HG03064 (cell line): ENCODE data around the gene PARM1.

Source experiments
- ATAC-seq: cut with Tn5 transposase; IDR thresholded peaks from one replicate; pipeline ENCODE4 v1.9.1; 2021; ENCODE audit warnings: low read depth; ENCODE audit not compliant: unreplicated experiment

Gene PARM1

GRCh38 chr4:74932832-74933561 lies at the start of gene PARM1:
Gene PARM1 (plus strand): TSS chr4:74933116. CDS start chr4:74933328, 212 bp downstream.
- peak; percentile 73 for ATAC-seq

DNA sequence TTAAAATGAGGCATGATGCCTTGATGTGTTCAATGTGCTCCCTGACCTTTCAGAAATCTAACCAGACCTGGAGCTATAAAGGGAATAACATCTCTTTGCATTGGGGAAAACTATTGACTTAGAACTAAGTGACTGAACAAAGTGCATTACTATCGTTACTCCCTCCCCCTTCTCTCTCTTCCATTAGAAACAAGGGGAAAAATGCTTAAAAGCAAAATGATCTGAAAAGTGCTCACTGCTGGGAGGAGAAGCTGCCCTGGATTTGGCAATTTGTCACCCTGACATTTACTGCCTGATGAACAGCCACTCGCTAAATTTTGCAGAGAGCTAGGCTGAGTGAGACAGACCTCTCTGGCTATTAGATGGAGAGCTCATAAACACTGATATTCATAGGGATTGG lies 48.6 kb upstream of the PARM1 start:
- no peak for ATAC-seq

DNA sequence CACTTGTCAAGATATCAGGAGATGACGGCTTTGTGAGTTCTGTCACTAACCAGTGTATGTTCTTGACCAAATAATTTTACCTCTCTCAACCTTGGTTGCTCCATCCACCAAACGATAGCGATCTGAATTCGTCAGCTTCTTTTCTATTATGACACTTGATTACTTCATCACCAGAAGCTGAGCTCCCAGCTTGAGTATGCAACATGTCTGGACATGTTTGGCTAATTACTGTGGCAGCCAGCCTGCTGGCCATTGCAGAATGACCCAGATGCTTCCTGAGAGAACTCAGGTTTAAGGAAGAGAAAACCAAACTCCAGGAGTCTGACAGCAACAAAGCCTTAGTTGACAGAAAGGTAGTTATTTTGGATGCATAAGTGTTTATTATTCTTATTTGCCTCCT lies 46.4 kb upstream of the PARM1 start:
- no peak for ATAC-seq

DNA sequence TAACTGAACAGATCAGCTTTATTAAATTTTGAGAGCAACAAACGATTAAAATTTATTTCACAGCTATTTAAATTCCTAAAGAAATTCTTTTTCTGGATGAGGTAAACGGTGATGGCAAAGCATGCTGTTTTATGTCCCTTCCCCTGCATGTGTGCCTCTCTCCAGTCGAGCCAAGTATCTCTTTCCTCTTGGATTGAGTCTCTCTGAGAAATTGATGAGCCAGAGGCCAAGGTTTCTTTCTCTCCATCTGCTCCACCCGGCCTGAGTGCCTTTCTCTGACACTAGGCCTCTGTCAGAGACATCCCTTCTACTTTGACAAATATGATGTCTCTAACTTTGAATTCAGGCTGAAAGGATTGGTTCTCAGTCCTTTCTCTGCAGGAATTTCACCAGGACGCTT lies 42.6 kb upstream of the PARM1 start:
- ATAC-seq, result no peak

DNA sequence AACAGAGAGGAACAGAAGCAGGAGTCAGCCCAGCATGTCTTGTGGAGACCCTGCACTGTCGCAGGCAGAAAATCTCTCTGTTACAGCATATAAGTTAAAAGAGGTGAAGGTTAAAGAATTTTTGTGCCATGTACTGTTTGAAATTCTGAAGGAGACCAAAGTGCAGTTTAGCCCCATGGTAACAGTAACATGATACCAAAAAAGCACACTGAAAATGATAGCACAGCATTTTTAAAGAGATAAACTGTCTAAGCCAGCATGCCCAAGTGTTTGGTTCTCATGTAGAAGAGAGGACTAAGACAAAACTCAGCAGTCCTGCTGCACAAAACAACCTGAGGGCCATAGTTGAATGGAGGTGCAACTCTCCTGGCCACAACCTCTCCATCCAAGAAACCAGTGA lies 41.9 kb upstream of the PARM1 start:
- no peak for ATAC-seq

DNA sequence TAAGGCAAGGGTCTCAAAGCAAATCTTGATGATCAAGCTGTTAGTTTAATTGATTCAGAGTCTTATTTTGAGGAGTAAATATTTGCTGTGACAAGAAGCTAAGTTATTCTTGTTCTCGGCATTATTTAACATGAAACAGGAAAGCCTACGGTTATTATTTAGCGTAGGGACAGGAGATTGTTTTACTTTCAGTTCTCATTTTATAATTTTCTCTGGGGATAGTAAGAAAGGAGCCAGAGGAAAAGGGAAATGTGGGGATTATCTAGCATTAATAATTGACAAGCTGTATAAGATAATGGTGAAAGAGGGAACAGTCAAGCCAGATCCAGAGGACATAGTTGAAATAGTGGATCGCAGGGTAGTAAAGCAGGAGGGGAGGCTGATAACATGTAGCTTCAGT lies 39.7 kb upstream of the PARM1 start:
- ATAC-seq, result no peak

DNA sequence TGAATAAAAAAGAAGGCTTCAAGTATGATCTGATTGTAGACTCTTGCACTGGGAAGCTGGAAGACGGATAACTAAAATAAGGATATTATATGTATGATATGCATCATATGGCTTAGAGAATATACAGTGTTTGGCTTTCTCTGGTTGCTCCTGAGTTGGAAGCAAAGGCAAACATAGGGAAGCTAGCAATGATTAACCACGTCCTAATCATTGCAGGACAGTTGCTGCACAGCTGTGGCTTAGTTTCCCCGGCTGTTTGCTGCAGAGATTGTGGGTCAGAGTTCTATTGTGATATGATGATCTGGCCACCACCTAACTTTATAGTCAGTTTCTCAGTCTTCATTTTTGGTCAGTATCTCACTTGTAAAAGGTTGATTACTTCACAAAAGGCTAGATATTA lies 36.3 kb upstream of the PARM1 start:
- no peak for ATAC-seq

DNA sequence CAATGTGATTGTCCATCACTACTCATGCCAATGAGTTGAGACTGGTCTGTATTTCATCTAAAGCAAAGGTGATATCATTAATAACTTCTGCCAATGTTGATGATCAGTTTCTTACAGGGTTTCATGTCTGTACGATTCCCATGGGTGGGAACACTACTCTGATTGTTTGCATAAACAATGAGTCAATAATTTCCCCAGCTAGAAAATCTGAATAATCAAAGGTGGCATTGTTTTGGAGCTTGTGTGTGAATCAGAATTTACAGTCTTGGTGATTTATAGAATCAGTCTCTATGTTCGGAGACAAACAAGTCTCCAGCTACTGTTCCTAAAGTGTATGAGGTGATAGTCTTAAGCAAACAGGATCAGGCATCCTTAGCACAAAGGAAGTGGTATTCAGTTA lies 35.5 kb upstream of the PARM1 start:
- no peak for ATAC-seq

DNA sequence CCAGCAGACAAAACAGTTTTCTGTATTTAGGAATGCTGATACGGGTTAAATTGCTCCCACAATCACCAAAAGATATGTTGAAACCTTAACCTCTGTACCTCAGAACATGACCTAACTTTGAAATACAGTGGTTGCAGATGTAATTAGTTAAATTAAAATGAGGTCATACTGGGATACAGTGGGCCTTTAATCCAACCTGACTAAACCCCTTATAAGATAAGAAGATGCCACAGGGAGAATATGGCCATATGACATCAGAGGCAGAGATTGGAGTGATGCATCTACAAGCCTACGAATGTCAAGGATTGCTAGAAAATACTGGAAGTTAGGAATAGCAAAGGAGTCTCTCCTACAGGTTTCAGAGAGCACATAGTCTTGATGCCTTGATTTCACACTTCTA lies 32.1 kb upstream of the PARM1 start:
- no peak for ATAC-seq

DNA sequence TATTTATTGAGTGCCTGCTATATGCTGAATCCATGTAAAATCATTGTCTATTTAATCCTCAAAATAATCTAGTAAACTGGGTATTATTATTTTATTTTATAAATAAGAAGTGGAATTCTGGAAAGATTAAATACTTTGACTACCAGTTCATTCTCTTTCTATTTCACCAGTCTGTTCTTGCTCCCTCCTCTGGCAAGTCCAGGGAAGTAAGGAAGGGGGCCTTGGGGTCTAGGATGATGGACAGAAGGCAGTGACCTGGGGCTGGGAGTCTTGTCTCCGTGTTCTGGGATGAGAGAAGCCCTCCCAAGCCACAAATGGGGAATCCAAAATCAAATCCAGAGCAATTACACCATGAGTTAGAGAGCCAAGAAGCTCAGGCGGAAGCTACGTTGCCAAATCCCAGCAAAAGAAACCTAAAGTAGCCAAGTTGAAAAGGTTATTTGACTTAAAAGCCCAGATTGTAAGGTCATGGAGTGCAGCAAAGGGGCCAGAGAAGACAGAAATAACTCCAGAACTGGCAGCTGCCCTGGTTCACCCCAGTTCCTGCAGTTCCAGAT lies 28.3 kb upstream of the PARM1 start:
- ATAC-seq, result no peak

DNA sequence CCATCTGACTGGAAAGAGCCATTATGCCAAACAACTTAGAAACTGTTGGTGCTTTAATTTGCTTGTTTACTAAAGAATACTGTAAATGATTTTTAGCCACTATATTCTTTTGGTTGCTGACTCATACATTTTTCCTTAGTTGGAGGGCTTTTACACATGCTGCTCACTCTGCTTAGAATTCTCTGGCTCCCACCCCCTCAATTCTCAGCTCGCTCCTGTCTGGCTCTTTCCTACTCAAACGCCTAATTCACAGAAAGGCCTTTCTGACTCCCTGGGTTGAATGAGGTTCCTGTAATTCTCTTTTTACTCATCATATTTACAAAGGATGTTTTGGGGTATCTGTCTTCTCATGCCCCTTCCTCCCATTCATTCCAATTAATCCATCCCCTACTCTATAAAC lies 26.1 kb upstream of the PARM1 start:
- ATAC-seq, result no peak

- ATAC-seq, result no peak
These were observed 13.1 kb upstream of the PARM1 start for GRCh38 chr4:74919783-74920182.

DNA sequence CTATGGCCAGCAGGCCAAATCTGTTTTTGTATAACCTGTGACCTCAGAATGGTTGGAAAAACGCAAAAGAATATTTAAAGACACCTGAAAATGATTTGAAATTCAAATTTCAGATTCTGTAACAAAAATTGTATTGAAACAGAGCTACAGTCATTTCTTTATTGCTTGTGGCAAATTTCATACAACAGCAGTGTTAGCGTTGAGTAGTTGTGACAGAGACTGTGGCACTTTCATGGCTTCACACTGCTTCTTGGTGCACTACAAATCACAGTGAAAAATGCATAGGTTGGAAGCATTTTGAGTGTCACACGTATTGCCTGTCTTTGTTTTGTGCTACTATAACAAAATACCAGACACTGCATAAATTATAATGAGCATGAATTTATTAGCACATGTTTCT lies 12.2 kb upstream of the PARM1 start:
- no peak for ATAC-seq

DNA sequence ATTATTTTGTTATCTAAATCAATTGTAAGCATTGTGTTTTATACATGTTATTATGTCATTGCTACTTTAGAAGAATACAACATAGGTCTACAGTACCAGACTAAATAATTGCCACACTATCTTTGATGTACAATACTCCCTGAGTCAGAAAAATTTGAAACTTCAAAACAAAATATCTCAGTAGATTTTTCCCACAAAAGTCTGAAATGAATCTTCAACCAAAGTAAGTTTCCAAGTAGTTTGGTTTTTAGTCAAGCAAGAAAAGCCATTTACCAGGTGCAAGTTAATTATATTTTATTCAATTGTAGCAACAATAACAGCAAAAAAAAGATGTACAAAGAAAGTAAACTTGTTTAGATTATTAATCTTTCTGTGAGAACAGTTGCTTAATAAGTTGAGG lies 11.4 kb upstream of the PARM1 start:
- ATAC-seq, result no peak

DNA sequence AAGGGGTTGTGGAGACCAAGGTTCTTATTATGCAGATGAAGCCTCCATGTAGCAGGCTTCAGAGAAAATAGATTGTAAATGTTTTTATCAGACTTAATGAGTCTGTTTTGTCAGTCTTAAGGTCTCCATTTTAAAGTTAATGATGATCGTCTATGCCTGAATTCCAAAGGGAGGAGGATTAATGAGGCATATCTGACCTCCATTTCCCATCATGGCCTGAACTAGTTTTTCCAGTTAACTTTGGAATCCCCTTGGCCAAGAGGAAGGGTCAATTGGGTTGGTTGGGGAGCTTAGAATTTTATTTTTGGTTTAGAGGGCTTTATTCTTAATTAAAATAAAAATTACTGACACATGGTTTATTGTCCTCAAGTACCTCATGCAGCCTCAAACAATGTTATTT lies 6.9 kb upstream of the PARM1 start:
- ATAC-seq, result no peak

GRCh38 chr4:74930162-74930561 lies 2.8 kb upstream of the PARM1 start:
- no peak for ATAC-seq

GRCh38 chr4:74931376-74931775 lies 1.5 kb upstream of the PARM1 start:
- no peak for ATAC-seq

DNA sequence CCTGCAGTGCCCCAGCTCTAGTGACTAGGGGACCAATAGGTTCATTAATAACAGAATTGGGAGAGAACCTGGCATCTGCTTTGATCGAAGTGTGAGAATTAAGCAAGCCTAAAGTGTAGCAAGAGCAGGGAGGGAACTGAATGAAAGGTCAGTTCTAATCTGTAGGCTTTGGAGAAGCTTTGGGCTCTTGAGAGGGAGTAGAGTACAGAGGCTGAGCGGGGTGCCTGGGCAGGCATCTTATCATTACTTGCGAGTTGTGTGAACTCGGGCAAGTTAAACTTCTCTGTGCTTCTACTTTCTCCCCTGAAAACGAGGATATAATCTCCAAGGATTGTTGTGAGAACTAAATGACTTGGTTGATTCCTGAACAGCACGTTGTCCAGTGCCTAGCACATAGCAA lies 906 bp upstream of the PARM1 start:
- no peak for ATAC-seq

DNA sequence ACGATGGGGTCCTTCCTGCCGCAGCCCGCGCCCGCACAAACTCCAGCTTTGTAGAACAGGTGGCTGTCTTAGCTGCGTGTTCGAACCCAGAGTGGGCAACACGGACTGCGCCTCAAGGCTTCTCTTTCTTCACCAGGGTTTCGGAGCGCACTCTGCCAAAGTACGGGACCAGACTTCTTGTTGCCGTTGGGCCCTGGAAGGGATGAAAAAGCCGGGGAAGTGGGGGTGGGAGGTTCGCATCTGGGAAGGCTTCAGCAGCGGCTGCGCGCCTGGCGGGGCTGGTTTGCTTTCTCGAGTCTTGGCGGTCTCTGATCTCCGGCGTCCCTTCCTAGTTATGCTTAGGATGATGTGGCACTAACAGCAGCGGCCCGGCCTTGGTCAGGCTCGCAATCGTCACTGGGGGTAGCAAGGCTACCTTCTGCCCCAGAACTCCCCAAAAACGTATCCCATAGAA lies 673 bp downstream of the PARM1 start:
- ATAC-seq, result no peak

DNA sequence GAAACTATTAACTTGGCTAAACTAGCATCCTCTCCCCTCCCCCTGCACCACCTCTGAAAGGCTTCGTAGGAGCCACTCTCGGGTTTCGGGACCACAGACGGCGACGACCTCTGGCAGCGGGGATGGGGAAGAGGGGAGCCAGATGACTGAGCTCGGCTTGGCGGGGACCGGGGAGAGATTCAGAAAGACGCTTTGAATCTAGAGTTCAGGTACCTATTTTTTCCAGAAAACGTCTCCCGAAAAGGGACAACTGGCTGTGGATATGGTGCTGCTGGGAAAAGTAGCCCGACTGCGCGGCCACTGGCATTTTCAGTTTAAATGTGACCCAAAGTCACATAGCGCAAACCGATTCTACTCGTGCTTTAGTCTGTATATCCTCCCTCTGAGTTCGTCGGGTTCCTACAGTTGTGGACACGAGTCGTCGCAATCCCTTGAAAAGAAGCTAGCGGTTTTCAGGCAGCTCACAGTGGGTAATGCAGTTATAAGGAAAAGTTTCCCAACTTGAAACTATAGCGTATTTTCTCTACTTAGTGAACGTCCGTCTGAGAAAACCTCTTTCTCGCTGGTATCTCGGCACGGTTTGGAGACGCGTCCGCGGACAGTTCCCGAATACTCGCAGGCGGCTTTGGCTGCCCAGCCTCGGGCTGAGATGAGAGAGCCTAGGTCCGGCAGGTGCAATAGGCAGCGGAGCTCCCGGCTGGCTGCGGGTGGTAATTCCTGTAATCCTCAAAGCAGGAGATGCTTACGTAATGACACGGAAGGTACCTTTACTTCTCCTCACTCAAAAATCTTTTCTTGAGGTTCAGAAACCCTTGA lies 1.3 kb downstream of the PARM1 start:
- no peak for ATAC-seq

- no peak for ATAC-seq
These were observed 2.0 kb downstream of the PARM1 start for GRCh38 chr4:74934888-74935287.

DNA sequence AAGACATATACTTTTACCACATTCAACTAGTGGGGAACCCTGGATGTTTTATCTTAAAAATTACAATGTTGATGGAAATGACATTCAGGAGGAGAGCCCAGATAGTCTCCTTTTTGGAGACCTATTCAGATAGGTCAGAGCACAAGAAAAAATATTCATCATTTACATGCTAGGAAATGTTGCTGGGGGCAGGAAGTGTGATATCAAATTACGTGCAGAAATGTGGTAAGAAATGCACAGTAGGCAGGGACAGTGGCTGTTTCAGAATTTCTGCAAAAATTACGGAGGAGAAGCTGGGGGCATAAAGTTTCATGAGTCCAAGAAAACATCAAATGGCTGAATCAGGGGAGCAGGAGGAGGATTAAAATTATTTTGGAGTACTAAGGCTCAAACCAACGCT lies 8.2 kb downstream of the PARM1 start:
- no peak for ATAC-seq
